IMR-90 (cell line): ENCODE measurements around the gene FCHSD2. TPM values are rescaled to one million over a fixed set of nuclear protein-coding genes. Genes with fewer than 3 reads are reported as not detected.
"Not testable (repeated sequence)": the region's sequence is repeated elsewhere in the genome, so short reads cannot be mapped to it uniquely, and the experiment has no call there.

Experiments
- ATAC-seq: fragments of 200-7000 bp; cut with Tn5 transposase; 2 replicates; pipeline ENCODE4 v1.9.1; 2020; ENCODE audit warnings: low read depth, mild to moderate bottlenecking, moderate library complexity
- BruUV-seq: library from RNA; stranded (reverse); fragments of 400-500 nt; replicated peaks from 2 replicates; lab custom pipeline; 2021; lab: Mats Ljungman, UMichigan
- CTCF ChIA-PET: fragments of 300-600 bp; formaldehyde crosslinking; extraction: SDS; loops from one replicate; lab custom pipeline; 2021; ENCODE audit warnings: antibody characterized with exemption; lab: Yijun Ruan, JAX
- POLR2A ChIA-PET: fragments of 300-600 bp; sonication (Branson Sonifier 250); formaldehyde crosslinking; loops from one replicate; lab custom pipeline; 2022; ENCODE audit warnings: antibody characterized with exemption; ENCODE audit not compliant: unreplicated experiment; lab: Charles Lee
- DNase-seq: peaks from one replicate; pipeline ENCODE4 v3.0.0; 2013
- H2AFZ ChIP-seq: replicated peaks from 2 replicates; pipeline ENCODE3; 2013; ENCODE audit warnings: low read length, mild to moderate bottlenecking; ENCODE audit not compliant: poor library complexity
- H2AK5ac ChIP-seq: 2 replicates; pipeline ENCODE4 v1.6.1; 2013; ENCODE audit warnings: low read depth, low read length, inconsistent platforms
- H2AK9ac ChIP-seq: replicated peaks from 2 replicates; pipeline ENCODE3; 2013; ENCODE audit warnings: mild to moderate bottlenecking, low read depth, low read length, moderate library complexity; ENCODE audit not compliant: poor library complexity
- H2BK120ac ChIP-seq: 2 replicates; pipeline ENCODE4 v1.6.1; 2013; ENCODE audit warnings: low read depth, low read length, inconsistent platforms
- H2BK15ac ChIP-seq: 3 replicates; pipeline ENCODE4 v1.6.1; 2013; ENCODE audit warnings: low read depth, low read length, inconsistent platforms
- H2BK20ac ChIP-seq: 2 replicates; pipeline ENCODE4 v1.6.1; 2013; ENCODE audit warnings: low read depth, mild to moderate bottlenecking, inconsistent platforms, low read length, moderate library complexity
- H2BK5ac ChIP-seq: 2 replicates; pipeline ENCODE4 v1.6.1; 2013; ENCODE audit warnings: mild to moderate bottlenecking, low read depth, low read length, inconsistent platforms; ENCODE audit not compliant: poor library complexity, severe bottlenecking
- H3K14ac ChIP-seq: replicated peaks from 2 replicates; pipeline ENCODE4 v1.6.1; 2013; ENCODE audit warnings: low read depth, low read length, inconsistent platforms
- H3K18ac ChIP-seq: 2 replicates; pipeline ENCODE4 v1.6.1; 2013; ENCODE audit warnings: low read depth, low read length, control low read depth
- H3K23ac ChIP-seq: 2 replicates; pipeline ENCODE4 v1.6.1; 2013; ENCODE audit warnings: low read depth, low read length, inconsistent platforms
- H3K27ac ChIP-seq: 2 replicates; pipeline ENCODE4 v1.5.1; 2013; ENCODE audit warnings: mild to moderate bottlenecking, control low read depth, low read length; ENCODE audit not compliant: insufficient read depth
- H3K27me3 ChIP-seq: 2 replicates; pipeline ENCODE4 v1.6.1; 2013; ENCODE audit warnings: low read length; ENCODE audit not compliant: control insufficient read depth, insufficient read depth
- H3K36me3 ChIP-seq: 2 replicates; pipeline ENCODE4 v1.6.1; 2013; ENCODE audit warnings: low read length, mixed read lengths; ENCODE audit not compliant: control insufficient read depth, insufficient read depth
- H3K4ac ChIP-seq: 2 replicates; pipeline ENCODE4 v1.6.1; 2013; ENCODE audit warnings: low read depth, low read length, inconsistent platforms
- H3K4me1 ChIP-seq: 2 replicates; pipeline ENCODE4 v1.6.1; 2013; ENCODE audit warnings: low read length, mixed read lengths; ENCODE audit not compliant: control insufficient read depth, insufficient read depth
- H3K4me2 ChIP-seq: 2 replicates; pipeline ENCODE4 v1.6.1; 2013; ENCODE audit warnings: low read depth, mild to moderate bottlenecking, control low read depth, low read length, moderate library complexity
- H3K4me3 ChIP-seq: 2 replicates; pipeline ENCODE4 v1.5.1; 2013; ENCODE audit warnings: low read depth, mild to moderate bottlenecking, control low read depth, low read length, moderate library complexity; ENCODE audit not compliant: insufficient read depth
- H3K56ac ChIP-seq: 2 replicates; pipeline ENCODE4 v1.6.1; 2013; ENCODE audit warnings: low read length, inconsistent platforms; ENCODE audit not compliant: insufficient read depth; ENCODE audit errors: extremely low read depth
- H3K79me1 ChIP-seq, 2 experiments: 2 replicates each; pipeline ENCODE4 v1.6.1; 2013; ENCODE audit warnings: low read length in 2 of 2, inconsistent platforms in 1 of 2, low read depth in 1 of 2
- H3K9ac ChIP-seq: 2 replicates; pipeline ENCODE4 v1.6.1; 2013; ENCODE audit warnings: low read depth, low read length, control low read depth
- H3K9me1 ChIP-seq: 2 replicates; pipeline ENCODE4 v1.6.1; 2013; ENCODE audit warnings: low read length, inconsistent platforms; ENCODE audit not compliant: insufficient read depth
- H3K9me3 ChIP-seq: 2 replicates; pipeline ENCODE4 v1.6.1; 2013; ENCODE audit warnings: low read length; ENCODE audit not compliant: control insufficient read depth, insufficient read depth
- H4K20me1 ChIP-seq: 2 replicates; pipeline ENCODE4 v1.6.1; 2013; ENCODE audit warnings: low read length, inconsistent platforms; ENCODE audit not compliant: insufficient read depth
- H4K5ac ChIP-seq: 2 replicates; pipeline ENCODE4 v1.6.1; 2013; ENCODE audit warnings: mild to moderate bottlenecking, low read depth, low read length, control low read depth
- H4K8ac ChIP-seq, 2 experiments: 2 replicates each; pipeline ENCODE4 v1.6.1; 2013; ENCODE audit warnings: low read depth in 2 of 2, low read length in 2 of 2, control low read depth in 1 of 2, inconsistent platforms in 1 of 2
- H4K91ac ChIP-seq: 2 replicates; pipeline ENCODE4 v1.6.1; 2013; ENCODE audit warnings: low read depth, low read length, inconsistent platforms; ENCODE audit not compliant: insufficient read depth
- WGBS, 2 experiments: methylation state at CpG; one replicate each; pipeline versions ENCODE4 v1.1.5 to v1.1.7; 2013; ENCODE audit warnings: missing lambda C conversion rate in 2 of 2; ENCODE audit not compliant: insufficient read length in 1 of 2; ENCODE audit errors: extremely low coverage in 2 of 2; 5-methylcytosine and 5-hydroxymethylcytosine counted together
- dilution Hi-C: fragments of 300-500 bp; cut with HindIII; formaldehyde crosslinking; loops from one replicate; pipeline ENCODE4 v1.14.3; 2018; ENCODE audit warnings: low sequenced_read_pairs; ENCODE audit not compliant: unreplicated experiment
- in situ Hi-C: fragments of 300-500 bp; cut with MboI; formaldehyde crosslinking; loops from 3 replicates; pipeline ENCODE4 v1.14.3; 2019; ENCODE audit warnings: low sequenced_read_pairs, inconsistent platforms, mixed read lengths
- intact Hi-C: fragments of 100-400 bp; cut with micrococcal nuclease; formaldehyde crosslinking; loops from 2 replicates; pipeline ENCODE4 v1.10.0; 2022
- polyA plus RNA-seq, 3 experiments: library from polyadenylated mRNA; depleted of rRNA; stranded (reverse); fragments of >200 nt; gene quantifications; 2 replicates each; pipeline ENCODE4 v1.2.3, GENCODE V29; 2012; ENCODE audit warnings: low replicate concordance in 1 of 3
- total RNA-seq: library from RNA; depleted of rRNA; stranded (reverse); fragments of >200 nt; gene quantifications from 2 replicates; pipeline ENCODE4 v1.2.3, GENCODE V29; 2012

Gene FCHSD2
- total and polyA plus RNA-seq, 2 of the 4 experiments (the other 2 are of a cell fraction): 5.9 to 18.7 TPM

GRCh38 chr11:73132349-73132748 lies 9.8 kb downstream of the FCHSD2 start:
- in situ Hi-C loops, H3K4me3 ChIP-seq, H2AK9ac ChIP-seq, H3K9ac ChIP-seq, H2BK15ac ChIP-seq, DNase-seq, H2AK5ac ChIP-seq, H2BK5ac ChIP-seq, H3K27me3 ChIP-seq, H4K91ac ChIP-seq, H3K27ac ChIP-seq, H4K8ac ChIP-seq, dilution Hi-C loops, H3K9me3 ChIP-seq, H2AFZ ChIP-seq, H2BK120ac ChIP-seq, H3K23ac ChIP-seq, CTCF ChIA-PET, intact Hi-C loops, H3K18ac ChIP-seq, ATAC-seq, H3K4ac ChIP-seq, H3K14ac ChIP-seq, H4K5ac ChIP-seq, H3K36me3 ChIP-seq, H2BK20ac ChIP-seq, H3K56ac ChIP-seq, POLR2A ChIA-PET, H3K4me2 ChIP-seq, H3K4me1 ChIP-seq, H3K9me1 ChIP-seq, BruUV-seq: not testable (repeated sequence)
- 100% methylated on average over 1 of the region's 2 CpGs; no CpG with 5 or more reads in 1 of the 2 experiments for WGBS, 2 experiments
- Histone ChIP-seq H3K79me1 (peaks cover 22 to 67% of the 10 kb centered on the region in 2 experiments), H4K20me1 (peaks cover 12% of the 10 kb centered on the region; the same call in 1 of the 2 replicates)
